Activated naive CD4-positive, alpha-beta T cell treated with anti-CD3 and anti-CD28 coated beads, Interleukin-2, amount 10 ng/mL, durations not matched to agents 5 hours and 36 hours (primary cell): Measurements from ENCODE around the gene B3GNT4. TPM values are rescaled to one million over a fixed set of nuclear protein-coding genes. Genes with fewer than 3 reads are reported as not detected.

ENCODE experiments used
- total RNA-seq, 2 experiments: library from RNA; stranded (reverse); gene quantifications; one replicate each; pipeline ENCODE4 v1.2.3, GENCODE V29; 2021

B3GNT4 gene
- total RNA-seq: 1 to 10 TPM; 2.1 TPM

GRCh38 chr12:122203301-122204166, at the start of gene B3GNT4:
Gene B3GNT4 (plus strand): TSS chr12:122203709. CDS start chr12:122204619, 910 bp downstream.

GRCh38 chr12:122174155-122174845, 29.2 kb upstream of the B3GNT4 start, which contains the start of gene IL31:
Gene IL31 (minus strand): TSS chr12:122174221. CDS start chr12:122174172, 49 bp downstream.

GRCh38 chr12:122182887-122183587, 20.5 kb upstream of the B3GNT4 start, which contains the start of gene LRRC43:
Gene LRRC43 (plus strand): TSS chr12:122183123. CDS start chr12:122183145, 22 bp downstream.

GRCh38 chr12:122225683-122226365, 22.3 kb downstream of the B3GNT4 start, which contains the start of gene DIABLO:
Gene DIABLO (minus strand): TSS chr12:122226052. CDS start chr12:122226014, 38 bp downstream.

Other genes with a start within 250 kb of the B3GNT4 start
- 1 to 10 TPM; 8.7 to 9.7 TPM for gene BCL7A, start 181.8 kb upstream of the B3GNT4 start, total RNA-seq
- gene MLXIP, start 125.0 kb upstream of the B3GNT4 start, total RNA-seq: 10 to 100 TPM; 52.0 to 54.8 TPM
- not detected for gene IL31, start 29.5 kb upstream of the B3GNT4 start, total RNA-seq
- gene LRRC43, start 20.6 kb upstream of the B3GNT4 start, total RNA-seq: not detected
- 10 to 100 TPM; 34.0 to 35.7 TPM for gene DIABLO, start 22.3 kb downstream of the B3GNT4 start, total RNA-seq
- gene VPS33A, start 62.8 kb downstream of the B3GNT4 start, total RNA-seq: 10 to 100 TPM; 24.1 to 25.9 TPM
- gene CLIP1, start 219.0 kb downstream of the B3GNT4 start, total RNA-seq: 10 to 100 TPM; 60.2 to 63.3 TPM